GM10266 (cell line): Measurements from ENCODE around the gene TPPP2.

Source experiments
- DNase-seq: peaks from one replicate; pipeline ENCODE4 v3.0.0; 2012; ENCODE audit errors: extremely low spot score
- TF ChIP-seq, protein P1 (sequence below): IDR thresholded peaks from 2 replicates; pipeline ENCODE4 v1.5.1; 2012; ENCODE audit warnings: mild to moderate bottlenecking, low read depth; ENCODE audit not compliant: control insufficient read depth, insufficient read depth; ENCODE audit errors: missing control alignments

Gene TPPP2

GRCh38 chr14:21081521-21082142 lies 51.6 kb downstream of the TPPP2 start:
- DNase-seq, result no peak
- TF ChIP-seq, protein P1, sequence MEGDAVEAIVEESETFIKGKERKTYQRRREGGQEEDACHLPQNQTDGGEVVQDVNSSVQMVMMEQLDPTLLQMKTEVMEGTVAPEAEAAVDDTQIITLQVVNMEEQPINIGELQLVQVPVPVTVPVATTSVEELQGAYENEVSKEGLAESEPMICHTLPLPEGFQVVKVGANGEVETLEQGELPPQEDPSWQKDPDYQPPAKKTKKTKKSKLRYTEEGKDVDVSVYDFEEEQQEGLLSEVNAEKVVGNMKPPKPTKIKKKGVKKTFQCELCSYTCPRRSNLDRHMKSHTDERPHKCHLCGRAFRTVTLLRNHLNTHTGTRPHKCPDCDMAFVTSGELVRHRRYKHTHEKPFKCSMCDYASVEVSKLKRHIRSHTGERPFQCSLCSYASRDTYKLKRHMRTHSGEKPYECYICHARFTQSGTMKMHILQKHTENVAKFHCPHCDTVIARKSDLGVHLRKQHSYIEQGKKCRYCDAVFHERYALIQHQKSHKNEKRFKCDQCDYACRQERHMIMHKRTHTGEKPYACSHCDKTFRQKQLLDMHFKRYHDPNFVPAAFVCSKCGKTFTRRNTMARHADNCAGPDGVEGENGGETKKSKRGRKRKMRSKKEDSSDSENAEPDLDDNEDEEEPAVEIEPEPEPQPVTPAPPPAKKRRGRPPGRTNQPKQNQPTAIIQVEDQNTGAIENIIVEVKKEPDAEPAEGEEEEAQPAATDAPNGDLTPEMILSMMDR, result no peak
